Activated CD4-positive, alpha-beta T cell treated with anti-CD3 and anti-CD28 coated beads for 4 hours (primary cell): ENCODE measurements around the gene ERP44.
"Not testable (repeated sequence)": the region's sequence is repeated elsewhere in the genome, so short reads cannot be mapped to it uniquely, and the experiment has no call there.

Experiments
- DNase-seq, 2 donors: peaks; one replicate each; pipeline ENCODE4 v3.0.0-alpha.2; 2020

ERP44 gene

GRCh38 chr9:100064872-100065581 lies 33.8 kb downstream of the ERP44 start:
- no peak for DNase-seq

- no peak for DNase-seq
Measured at GRCh38 chr9:100063185-100063584, 35.6 kb downstream of the ERP44 start.

GRCh38 chr9:100062683-100063082 lies 36.1 kb downstream of the ERP44 start:
- not testable (repeated sequence) for DNase-seq

GRCh38 chr9:100058699-100059579 lies 39.9 kb downstream of the ERP44 start:
- no peak for DNase-seq

DNA sequence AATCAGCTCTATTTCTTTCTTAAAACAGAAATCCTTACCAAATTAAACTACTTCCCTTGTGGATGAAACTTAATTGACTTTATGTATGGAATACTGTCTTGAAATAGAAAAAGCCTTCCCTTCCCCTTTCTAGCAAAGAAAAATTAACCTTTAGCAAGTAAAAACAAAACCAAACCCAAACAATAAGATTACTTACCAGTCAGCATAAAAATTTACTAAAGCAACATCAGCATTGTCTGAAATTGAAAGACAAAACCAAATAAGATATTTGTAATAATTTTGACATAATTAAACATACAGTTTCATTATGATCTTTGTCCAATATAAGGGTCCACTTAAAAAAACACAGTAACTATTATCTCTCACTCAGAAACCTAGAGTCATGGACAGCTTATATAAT lies 41.2 kb downstream of the ERP44 start:
- no peak for DNase-seq

DNA sequence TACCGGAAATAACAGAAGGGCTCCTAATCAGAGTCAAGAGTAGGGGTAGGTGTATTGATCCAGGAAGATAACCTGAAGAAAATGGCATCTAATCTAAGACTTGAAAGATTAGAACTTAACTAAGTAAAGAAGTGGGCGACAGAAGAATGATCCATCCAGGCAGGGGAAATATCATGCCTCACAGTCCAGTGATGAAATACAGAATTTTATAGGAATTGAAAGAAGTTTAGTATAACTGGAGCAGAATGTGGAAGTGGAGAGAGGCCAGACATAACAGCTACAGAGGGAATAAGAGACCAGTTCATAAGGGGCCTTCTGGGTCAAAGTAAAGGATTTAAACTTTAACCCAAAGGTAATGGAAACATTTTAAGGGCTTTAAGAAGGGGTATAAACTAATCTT lies 42.2 kb downstream of the ERP44 start:
- DNase-seq: no peak

DNA sequence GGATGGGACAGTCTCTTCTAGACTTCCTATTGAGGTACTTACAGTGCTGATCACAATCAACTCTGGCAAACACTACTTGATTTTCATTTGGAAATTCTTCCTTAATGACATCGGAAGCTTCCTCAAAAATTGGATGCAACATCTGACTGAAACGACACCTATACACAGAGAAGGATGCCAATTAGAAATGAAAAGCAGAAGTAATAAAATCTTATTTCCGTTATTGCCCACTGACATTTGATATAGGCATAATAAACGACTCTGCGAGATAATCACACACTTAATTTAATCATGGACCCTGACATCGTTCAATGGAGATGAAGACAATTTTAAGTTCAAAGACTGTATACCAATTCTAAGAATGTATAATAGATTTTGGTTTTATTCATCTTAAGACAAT lies 46.4 kb downstream of the ERP44 start:
- no peak for DNase-seq

GRCh38 chr9:100049551-100049950 lies 49.2 kb downstream of the ERP44 start:
- no peak for DNase-seq

DNA sequence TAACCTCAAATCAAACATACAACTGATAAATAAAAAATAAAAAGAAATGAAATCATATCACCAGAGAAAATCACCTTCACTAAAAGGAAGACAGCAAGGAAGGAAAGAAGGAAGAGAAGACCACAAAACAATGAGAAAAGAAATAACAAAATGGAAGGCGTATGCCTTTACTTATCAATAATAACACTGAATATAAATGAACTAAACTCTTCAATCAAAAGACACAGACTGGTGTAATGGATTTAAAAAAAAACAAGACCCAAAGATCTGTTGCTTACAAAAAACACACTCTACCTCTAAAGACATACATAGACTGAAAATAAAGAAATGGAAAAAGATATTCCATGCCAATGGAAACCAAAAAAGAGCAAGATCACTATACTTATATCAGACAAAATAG lies 60.3 kb downstream of the ERP44 start:
- no peak for DNase-seq

GRCh38 chr9:100033877-100034551 lies 64.8 kb downstream of the ERP44 start:
- no peak for DNase-seq

DNA sequence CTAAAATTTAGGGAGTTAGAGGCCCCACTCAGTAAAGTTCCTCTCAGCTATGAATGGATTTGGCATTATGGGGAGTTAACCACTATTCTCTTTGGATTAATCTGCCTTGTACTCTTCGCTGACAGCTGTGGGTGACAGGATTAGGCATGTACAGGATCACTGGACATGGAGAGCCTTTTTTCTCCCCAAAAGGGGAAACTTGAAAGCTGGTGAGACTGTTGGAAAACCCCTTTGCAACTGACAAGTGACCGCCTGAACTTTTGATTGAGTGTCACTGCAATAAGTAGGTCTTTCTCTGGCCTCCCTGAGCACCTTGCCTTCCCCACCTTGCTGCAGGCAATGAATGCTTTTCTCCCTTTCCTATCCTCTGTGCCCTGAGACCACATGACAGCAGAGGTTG lies 68.3 kb downstream of the ERP44 start:
- no peak for DNase-seq

- no peak for DNase-seq
Measured at GRCh38 chr9:100029251-100029650, 69.5 kb downstream of the ERP44 start.

GRCh38 chr9:100028201-100028784 lies 70.5 kb downstream of the ERP44 start:
- DNase-seq: peak; percentile 51 to 64

DNA sequence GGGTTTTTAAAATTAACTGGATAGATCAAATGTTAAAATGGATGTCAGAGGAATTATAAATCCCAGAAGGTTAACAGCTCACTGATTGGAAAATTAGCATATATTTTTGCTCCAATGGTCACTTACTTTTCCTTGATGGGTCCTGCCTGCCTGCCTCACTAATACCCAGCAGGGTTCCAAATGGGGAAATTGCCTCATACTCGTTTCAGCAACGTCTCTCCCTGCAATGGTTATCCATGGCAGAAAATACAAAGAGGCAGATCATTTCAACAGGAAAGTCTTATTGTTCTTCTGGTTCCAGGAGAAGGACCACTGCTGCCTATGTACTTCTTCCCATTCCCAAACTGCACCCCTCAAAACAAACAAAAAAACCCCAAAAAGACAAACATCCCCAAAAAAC lies 71.3 kb downstream of the ERP44 start:
- DNase-seq: no peak

DNA sequence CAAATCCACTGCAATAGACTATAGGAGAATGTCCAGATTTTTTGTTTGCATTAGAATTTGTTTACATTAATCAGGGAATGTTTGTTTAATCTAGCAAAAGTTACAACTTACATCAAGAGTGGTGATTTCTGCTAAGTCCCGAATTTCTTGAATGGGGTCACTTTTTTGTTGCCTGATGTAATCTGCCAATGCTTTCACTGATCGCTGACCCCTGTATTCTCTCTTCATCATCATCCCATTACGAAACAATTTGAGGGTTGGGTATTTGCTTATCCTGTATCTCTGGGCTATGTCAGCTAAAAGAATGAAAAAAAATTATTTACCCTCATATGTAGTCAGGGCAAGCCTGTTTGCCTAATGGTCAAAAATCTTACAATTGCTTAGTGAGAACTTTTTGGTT lies 76.9 kb downstream of the ERP44 start:
- no peak for DNase-seq

DNA sequence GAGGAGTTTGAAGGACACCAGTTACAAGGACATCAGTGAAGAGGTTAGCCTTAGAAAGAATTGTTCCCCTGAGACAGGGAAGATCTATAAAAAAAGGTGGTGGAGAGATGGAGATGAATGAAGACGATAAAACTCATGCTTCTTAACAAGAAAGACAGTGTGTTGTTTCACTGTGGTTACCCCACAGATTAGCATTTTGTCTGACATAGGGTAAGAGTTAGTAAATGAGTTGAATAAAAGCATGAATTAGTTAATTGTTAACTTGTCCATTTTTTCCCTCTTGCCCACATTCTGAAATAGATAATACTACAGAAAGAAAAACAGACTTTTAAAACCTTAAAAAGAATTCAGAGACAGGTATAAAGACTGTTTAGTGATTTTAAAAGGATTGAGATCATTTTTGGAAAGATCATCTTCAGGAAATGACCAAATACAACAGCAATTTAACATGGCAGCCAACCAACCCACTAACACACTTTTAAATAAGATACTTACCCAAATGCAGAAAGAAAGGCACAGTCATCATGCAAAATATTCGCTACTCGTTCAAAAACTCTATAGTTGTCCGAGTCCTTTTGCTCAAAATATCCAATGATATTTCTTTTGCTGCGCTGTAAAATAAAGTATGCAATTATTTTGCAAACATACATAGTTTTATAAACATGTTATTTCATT lies 78.5 kb downstream of the ERP44 start:
- DNase-seq: no peak

DNA sequence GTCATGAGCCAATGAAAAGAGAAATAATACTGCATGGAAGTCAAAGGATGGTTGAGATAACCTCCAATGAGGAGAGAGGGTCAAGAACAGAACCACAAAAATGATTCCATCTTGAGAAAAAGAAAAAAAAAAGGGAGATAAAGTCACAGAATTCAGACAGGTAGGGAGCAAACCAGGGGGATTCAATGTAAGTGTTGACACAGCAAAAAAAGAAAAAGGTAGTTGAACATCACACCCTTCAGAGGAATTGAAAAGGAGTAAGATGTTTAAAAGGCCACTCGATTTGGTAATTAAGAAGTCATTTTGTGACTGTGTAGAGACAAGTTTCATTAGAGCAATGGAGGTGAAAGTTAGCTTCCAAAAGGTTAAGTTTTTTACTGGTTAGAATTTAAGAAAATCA lies 79.3 kb downstream of the ERP44 start:
- no peak for DNase-seq

DNA sequence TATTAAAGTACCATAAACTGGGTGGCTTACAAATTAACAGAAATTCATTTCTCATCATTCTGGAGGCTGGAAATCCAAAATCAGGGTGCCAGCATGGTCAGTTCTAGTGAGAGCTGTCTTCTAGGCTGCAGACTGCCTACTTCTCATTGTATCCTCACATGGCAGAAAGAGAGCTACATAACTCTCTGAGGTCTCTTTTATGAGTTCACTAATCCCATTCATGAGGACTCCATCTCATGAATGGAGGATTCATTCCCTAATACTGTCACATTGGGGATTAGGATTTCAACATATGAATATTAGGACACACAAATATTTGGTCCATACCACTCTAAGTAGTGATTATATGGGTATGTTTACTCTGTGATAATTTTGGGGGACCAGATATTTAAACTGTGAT lies 84.0 kb downstream of the ERP44 start:
- no peak for DNase-seq

DNA sequence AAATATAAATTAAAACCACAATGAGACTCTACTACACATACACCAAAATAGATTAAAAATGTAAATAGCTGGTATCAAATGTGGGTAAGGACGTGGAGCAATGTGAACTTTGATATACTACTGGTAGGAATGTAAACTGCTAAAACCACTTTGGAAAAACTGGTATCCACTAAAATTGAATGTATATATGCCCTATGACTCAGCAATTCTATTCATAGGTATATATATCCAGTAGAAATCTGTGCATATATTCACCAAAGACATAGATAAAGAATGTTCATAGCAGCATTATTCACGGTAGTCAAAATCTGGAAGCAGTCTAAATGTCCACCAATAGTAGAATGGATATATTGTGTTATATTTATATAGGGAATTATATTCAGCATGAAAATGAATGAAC lies 85.2 kb downstream of the ERP44 start:
- DNase-seq: no peak

- no peak for DNase-seq
Measured at GRCh38 chr9:100012279-100012678, 86.5 kb downstream of the ERP44 start.

DNA sequence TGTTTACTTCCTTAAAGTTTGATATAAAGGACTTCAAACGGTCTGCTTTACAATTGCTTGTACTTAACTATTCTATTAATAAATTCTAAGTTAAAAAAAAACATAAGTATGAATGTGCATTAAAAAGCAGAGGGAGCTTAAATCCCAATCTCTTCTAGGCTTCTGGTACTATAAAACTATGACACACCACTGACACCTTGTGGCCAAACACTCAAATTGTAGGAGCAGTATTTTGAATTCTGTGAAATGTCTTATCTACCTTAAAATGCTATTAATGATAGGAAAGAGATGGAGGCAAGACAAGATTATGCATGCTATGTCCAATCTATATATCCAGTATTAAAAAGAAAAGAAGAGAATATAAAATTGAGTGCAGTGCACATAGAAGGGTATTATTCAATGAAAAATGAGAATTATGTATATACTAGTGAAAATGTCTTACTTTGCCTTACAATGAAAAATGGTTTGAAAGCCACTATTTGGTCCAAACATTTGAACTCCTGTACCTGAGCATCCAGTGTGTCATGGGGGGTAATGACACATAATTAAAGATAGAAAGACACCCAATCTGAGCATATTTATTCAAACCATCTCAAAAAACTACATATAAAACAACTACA lies 87.6 kb downstream of the ERP44 start:
- DNase-seq: peak; percentile 23 to 46

DNA sequence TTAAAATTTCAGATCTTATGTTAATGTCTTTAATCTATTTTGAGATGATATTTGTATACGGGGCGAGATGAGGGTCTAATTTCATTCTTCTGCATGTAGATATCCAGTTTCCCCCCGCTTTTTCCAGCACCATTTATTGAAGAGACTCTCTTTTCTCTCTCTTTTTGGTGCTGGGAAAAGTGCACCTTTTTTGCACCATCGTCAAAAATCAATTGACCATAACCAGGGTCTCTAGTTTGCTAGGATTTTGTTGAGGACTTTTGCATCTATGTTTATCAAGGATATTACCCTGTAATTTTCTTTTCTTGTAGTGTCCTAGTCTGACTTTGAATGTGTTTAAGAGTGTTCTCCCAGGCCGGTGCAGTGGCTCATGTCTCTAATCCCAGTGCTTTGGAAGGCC lies 99.0 kb downstream of the ERP44 start:
- DNase-seq: no peak
